Epithelial cell of umbilical artery (primary cell): ENCODE results near the gene DYRK4. TPM values are rescaled to one million over a fixed set of nuclear protein-coding genes. Genes with fewer than 3 reads are reported as not detected.

Experiments used
- total RNA-seq: library from RNA; depleted of rRNA; stranded (reverse); fragments of >200 nt; gene quantifications from 2 replicates; pipeline ENCODE4 v1.2.3, GENCODE V29; 2014

The DYRK4 gene
- total RNA-seq: 46.1 and 53.5 TPM in 2 replicates

GRCh38 chr12:4562034-4562657, at the start of gene DYRK4:
Gene DYRK4, plus strand, starts transcription at chr12:4562208. Its CDS starts 38 bp downstream, at chr12:4562246.

DNA sequence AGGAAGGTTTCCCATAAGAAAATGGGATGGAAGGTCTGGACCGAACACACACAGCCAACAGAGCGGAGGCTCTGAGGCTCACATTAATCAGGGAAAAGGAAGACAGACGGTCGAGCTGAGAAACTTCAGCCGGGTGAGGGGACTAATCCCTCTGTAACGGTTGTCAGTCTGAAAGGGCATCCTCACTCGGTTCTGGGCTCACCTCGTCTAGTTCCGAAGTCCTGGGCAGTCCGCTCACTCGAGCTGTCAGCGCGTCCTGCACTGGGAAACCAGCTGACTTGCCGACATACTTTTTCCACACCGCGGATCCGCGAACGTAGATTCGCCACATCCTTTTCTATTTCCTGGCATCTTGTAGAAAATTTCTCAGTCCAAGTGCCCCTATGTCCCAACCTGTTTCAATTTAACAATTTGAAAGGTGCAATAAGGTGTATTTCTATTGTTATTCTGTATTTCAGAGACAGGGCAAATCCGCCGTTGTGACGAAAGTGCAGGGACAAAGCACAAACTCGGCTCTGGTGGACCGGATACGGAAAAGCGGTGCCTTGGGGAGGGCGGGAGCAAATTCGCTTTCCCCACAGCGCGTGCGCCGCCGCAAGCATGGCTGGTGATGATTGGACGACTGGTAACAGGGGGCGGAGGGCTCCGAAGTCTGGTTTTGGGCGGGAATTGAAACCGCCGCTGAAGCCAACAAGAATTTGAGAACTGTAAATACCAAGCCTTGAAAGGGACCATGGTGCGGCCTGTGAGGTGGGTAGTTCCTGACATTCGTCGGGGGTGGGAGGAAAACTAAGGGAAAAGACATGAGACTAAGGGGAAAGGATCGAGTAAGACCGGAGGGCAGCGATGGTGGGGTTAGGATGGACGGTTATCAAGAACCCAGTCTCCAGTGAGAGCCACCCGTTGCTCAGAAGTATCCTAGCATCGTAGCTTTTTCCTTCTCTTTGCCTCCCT, 23.5 kb upstream of the DYRK4 start, which contains the start of gene RAD51AP1:
Gene RAD51AP1 (plus strand): TSS at position 684 of the 954 bp plus-strand sequence. CDS start 50 bp downstream, at position 734.

GRCh38 chr12:4648501-4649357, 86.7 kb downstream of the DYRK4 start, which contains the start of the genes AKAP3 and NDUFA9:
Gene AKAP3, minus strand, starts transcription at chr12:4649051. Its CDS starts 10,855 bp downstream, at chr12:4638196.
Gene NDUFA9, plus strand, starts transcription at chr12:4649114. Its CDS starts 13 bp downstream, at chr12:4649127.

Other genes with a start within 250 kb of the DYRK4 start
- gene TIGAR, start 241.0 kb upstream of the DYRK4 start, total RNA-seq: 16.6 and 20.7 TPM in 2 replicates
- gene FGF23, start 182.5 kb upstream of the DYRK4 start, total RNA-seq: not detected in 2 replicates
- not detected in 2 replicates for gene FGF6, start 116.4 kb upstream of the DYRK4 start, total RNA-seq
- 15.9 and 16.3 TPM in 2 replicates for gene RAD51AP1, start 23.3 kb upstream of the DYRK4 start, total RNA-seq
- 0.97 and 1.1 TPM in 2 replicates for gene AKAP3, start 86.8 kb downstream of the DYRK4 start, total RNA-seq
- gene NDUFA9, start 86.9 kb downstream of the DYRK4 start, total RNA-seq: 66.6 and 71.4 TPM in 2 replicates
- 0.15 TPM in 1 of 2 replicates, not detected in the other for gene GALNT8, start 158.2 kb downstream of the DYRK4 start, total RNA-seq